GM23338 (cell line): ENCODE data around the gene GART. TPM values are rescaled to one million over a fixed set of nuclear protein-coding genes. Genes with fewer than 3 reads are reported as not detected.

Source experiments
- ATAC-seq: fragments of 200-7000 bp; cut with Tn5 transposase; 3 replicates; pipeline ENCODE4 v1.9.1; 2020
- DNase-seq: peaks from one replicate; pipeline ENCODE4 v3.0.0-alpha.2; 2015; ENCODE audit warnings: low spot score
- H2AFZ ChIP-seq: fragments of 200-600 bp; sonication (generic); 2 replicates; pipeline ENCODE4 v1.8.0; 2016; ENCODE audit warnings: antibody characterized with exemption, mild to moderate bottlenecking, moderate library complexity
- H3F3A ChIP-seq: fragments of 200-600 bp; sonication (generic); replicated peaks from 2 replicates; pipeline ENCODE4 v1.8.0; 2017; ENCODE audit warnings: antibody characterized with exemption, mixed run types, low read depth
- H3K27ac ChIP-seq: fragments of 200-600 bp; sonication (generic); 2 replicates; pipeline ENCODE4 v1.6.1; 2016; ENCODE audit warnings: low read depth
- H3K27me3 ChIP-seq: fragments of 200-600 bp; sonication (generic); 2 replicates; pipeline ENCODE4 v1.8.0; 2016; ENCODE audit warnings: mild to moderate bottlenecking, mixed run types, moderate library complexity; ENCODE audit not compliant: insufficient read depth
- H3K36me3 ChIP-seq: fragments of 200-600 bp; sonication (generic); 2 replicates; pipeline ENCODE4 v1.8.0; 2016; ENCODE audit warnings: mild to moderate bottlenecking; ENCODE audit not compliant: insufficient read depth
- H3K4me1 ChIP-seq: fragments of 200-600 bp; sonication (generic); 2 replicates; pipeline ENCODE4 v1.8.0; 2016; ENCODE audit warnings: mild to moderate bottlenecking, moderate library complexity; ENCODE audit not compliant: insufficient read depth
- H3K4me2 ChIP-seq: fragments of 200-600 bp; sonication (generic); 2 replicates; pipeline ENCODE4 v1.7.1; 2017; ENCODE audit warnings: mixed run types
- H3K4me3 ChIP-seq: fragments of 200-600 bp; sonication (generic); 2 replicates; pipeline ENCODE4 v1.6.1; 2016; ENCODE audit warnings: mixed run types
- H3K79me2 ChIP-seq: fragments of 200-600 bp; sonication (generic); replicated peaks from 2 replicates; pipeline ENCODE4 v1.8.0; 2017; ENCODE audit warnings: mild to moderate bottlenecking; ENCODE audit not compliant: insufficient read depth
- H3K9me2 ChIP-seq: fragments of 200-600 bp; sonication (generic); 2 replicates; pipeline ENCODE4 v1.8.0; 2017; ENCODE audit not compliant: insufficient read depth
- H4K20me1 ChIP-seq: fragments of 200-600 bp; sonication (generic); replicated peaks from 2 replicates; pipeline ENCODE4 v1.8.0; 2017; ENCODE audit warnings: mild to moderate bottlenecking; ENCODE audit not compliant: insufficient read depth
- H3K27ac Mint-ChIP-seq: 2 replicates; pipeline ENCODE4 v1.8.0; 2020; ENCODE audit warnings: inconsistent platforms, mild to moderate bottlenecking, moderate library complexity, mixed read lengths
- H3K27me3 Mint-ChIP-seq: 3 replicates; pipeline ENCODE4 v1.8.0; 2022; ENCODE audit warnings: low read depth, mild to moderate bottlenecking, moderate library complexity, mixed read lengths, inconsistent platforms; ENCODE audit not compliant: insufficient read depth, poor library complexity
- H3K36me3 Mint-ChIP-seq: 3 replicates; pipeline ENCODE4 v1.8.0; 2021; ENCODE audit warnings: low read depth, mild to moderate bottlenecking, inconsistent platforms, moderate library complexity, mixed read lengths
- H3K4me1 Mint-ChIP-seq: 3 replicates; pipeline ENCODE4 v1.8.0; 2020; ENCODE audit warnings: mild to moderate bottlenecking, inconsistent platforms, mixed read lengths
- H3K4me3 Mint-ChIP-seq: 3 replicates; pipeline ENCODE4 v1.8.0; 2021; ENCODE audit warnings: moderate library complexity, mild to moderate bottlenecking, inconsistent platforms, mixed read lengths
- H3K9me3 Mint-ChIP-seq: 3 replicates; pipeline ENCODE4 v1.8.0; 2020; ENCODE audit warnings: moderate library complexity, mild to moderate bottlenecking, inconsistent platforms, mixed read lengths
- CREB1 ChIP-seq: fragments of 250-450 bp; sonication (Bioruptor Pico); IDR thresholded peaks from 2 replicates; pipeline ENCODE4 v1.5.0; 2020; ENCODE audit warnings: low read depth, mild to moderate bottlenecking, moderate library complexity
- JUNB ChIP-seq: IDR thresholded peaks from one replicate; pipeline ENCODE4 v1.6.1; 2016; ENCODE audit warnings: antibody characterized with exemption; ENCODE audit not compliant: unreplicated experiment
- STAT1 ChIP-seq: IDR thresholded peaks from one replicate; pipeline ENCODE4 v1.6.1; 2016; ENCODE audit warnings: antibody characterized with exemption; ENCODE audit not compliant: unreplicated experiment
- ZNF114 ChIP-seq: fragments of 250-450 bp; sonication (Bioruptor Pico); IDR thresholded peaks from 2 replicates; pipeline ENCODE4 v1.5.0; 2020; ENCODE audit warnings: mild to moderate bottlenecking, moderate library complexity
- ZNF331 ChIP-seq: fragments of 250-450 bp; sonication (Bioruptor Pico); IDR thresholded peaks from 2 replicates; pipeline ENCODE4 v1.5.0; 2020; ENCODE audit warnings: low read depth, mild to moderate bottlenecking, moderate library complexity
- polyA plus RNA-seq: library from polyadenylated mRNA; unstranded; fragments of >200 nt; fragmentation: Nextera tagmentation; extraction: Ambion mirVana; gene quantifications from 2 replicates; pipeline ENCODE4 v1.2.1, GENCODE V29; 2016
- total RNA-seq: library from RNA; depleted of rRNA; stranded (reverse); fragments of >200 nt; shearing (Covaris generic); gene quantifications from 2 replicates; pipeline ENCODE4 v1.2.3, GENCODE V29; 2014
- TF ChIP-seq, protein P1 (sequence below): fragments of 250-450 bp; sonication (Bioruptor Pico); IDR thresholded peaks from 2 replicates; pipeline ENCODE4 v1.5.0; 2020; ENCODE audit warnings: mild to moderate bottlenecking, moderate library complexity
- TF ChIP-seq, protein P2 (sequence below): IDR thresholded peaks from 2 replicates; pipeline ENCODE4 v1.6.1; 2016; ENCODE audit warnings: antibody characterized with exemption
- TF ChIP-seq, protein P3 (sequence below), 2 experiments: fragments of 200-600 bp in 1 of 2; sonication (generic) in 1 of 2; conservative IDR thresholded peaks; 2 replicates each; pipeline versions ENCODE4 v1.5.1 to v1.6.1; 2016 to 2017; ENCODE audit warnings: antibody characterized with exemption in 2 of 2, low read depth in 2 of 2, mild to moderate bottlenecking in 2 of 2, moderate library complexity in 1 of 2

Gene GART
- total and polyA plus RNA-seq, 2 experiments from 2014 or later, result 87.6 to 224 TPM

DNA sequence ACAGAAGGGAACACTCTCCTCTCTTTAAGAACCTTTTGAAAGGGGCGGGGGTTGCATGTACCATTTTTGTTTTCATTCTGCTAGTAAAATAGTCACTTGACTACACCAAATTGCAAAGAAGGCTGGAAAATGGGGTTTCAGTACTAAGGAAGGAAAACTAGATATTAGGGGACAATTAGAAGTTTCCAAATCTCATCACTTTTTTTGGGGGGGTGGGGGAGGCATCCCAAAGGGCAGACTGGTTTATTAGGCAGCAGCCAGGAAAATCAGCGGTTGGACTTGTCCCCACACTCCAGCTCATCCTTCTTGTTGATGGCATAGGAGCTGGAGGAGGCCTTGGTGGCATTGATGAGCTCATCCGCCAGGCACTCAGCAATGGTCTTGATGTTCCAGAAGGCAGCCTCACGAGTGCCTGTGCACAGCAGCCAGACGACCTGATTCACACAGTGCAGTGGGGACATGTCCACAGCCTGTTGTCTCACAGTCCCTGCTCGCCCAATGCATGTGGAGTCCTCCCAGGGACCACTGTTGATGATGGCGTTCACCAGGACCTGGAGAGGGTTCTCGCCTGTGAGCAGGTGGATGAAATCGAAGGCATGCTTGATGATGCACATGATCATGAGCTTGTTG lies 60.5 kb downstream of the GART start:
- peaks cover 3% of the 10 kb centered on the region; the same call in 1 of the 3 replicates for H3K36me3 Mint-ChIP-seq
- Histone ChIP-seq H3K4me1 (peaks cover 8% of the 10 kb centered on the region; the same call in 1 of the 2 replicates), H3K36me3 (no peaks in the 10 kb centered on the region), H3K4me2 (no peak overlapping the region), H4K20me1 (peaks cover 4% of the 10 kb centered on the region; the same call in 1 of the 2 replicates), H2AFZ (no peak overlapping the region), H3K9me2 (no peaks in the 10 kb centered on the region), H3F3A (peaks cover 13% of the 10 kb centered on the region; the same call in 1 of the 2 replicates), H3K27me3 (peaks cover 4% of the 10 kb centered on the region; the same call in 1 of the 2 replicates), H3K27ac (no peak overlapping the region), H3K79me2 (peaks cover 17% of the 10 kb centered on the region), H3K4me3 (no peak overlapping the region)
- H3K9me3 Mint-ChIP-seq, result peaks cover 3% of the 10 kb centered on the region; the same call in 1 of the 3 replicates
- ATAC-seq (no peak), DNase-seq (no peak)
- TF ChIP-seq ZNF114 (CRISPR knock-in tag) (no peak), CREB1 (CRISPR knock-in tag) (no peak)
- TF ChIP-seq, protein P1, sequence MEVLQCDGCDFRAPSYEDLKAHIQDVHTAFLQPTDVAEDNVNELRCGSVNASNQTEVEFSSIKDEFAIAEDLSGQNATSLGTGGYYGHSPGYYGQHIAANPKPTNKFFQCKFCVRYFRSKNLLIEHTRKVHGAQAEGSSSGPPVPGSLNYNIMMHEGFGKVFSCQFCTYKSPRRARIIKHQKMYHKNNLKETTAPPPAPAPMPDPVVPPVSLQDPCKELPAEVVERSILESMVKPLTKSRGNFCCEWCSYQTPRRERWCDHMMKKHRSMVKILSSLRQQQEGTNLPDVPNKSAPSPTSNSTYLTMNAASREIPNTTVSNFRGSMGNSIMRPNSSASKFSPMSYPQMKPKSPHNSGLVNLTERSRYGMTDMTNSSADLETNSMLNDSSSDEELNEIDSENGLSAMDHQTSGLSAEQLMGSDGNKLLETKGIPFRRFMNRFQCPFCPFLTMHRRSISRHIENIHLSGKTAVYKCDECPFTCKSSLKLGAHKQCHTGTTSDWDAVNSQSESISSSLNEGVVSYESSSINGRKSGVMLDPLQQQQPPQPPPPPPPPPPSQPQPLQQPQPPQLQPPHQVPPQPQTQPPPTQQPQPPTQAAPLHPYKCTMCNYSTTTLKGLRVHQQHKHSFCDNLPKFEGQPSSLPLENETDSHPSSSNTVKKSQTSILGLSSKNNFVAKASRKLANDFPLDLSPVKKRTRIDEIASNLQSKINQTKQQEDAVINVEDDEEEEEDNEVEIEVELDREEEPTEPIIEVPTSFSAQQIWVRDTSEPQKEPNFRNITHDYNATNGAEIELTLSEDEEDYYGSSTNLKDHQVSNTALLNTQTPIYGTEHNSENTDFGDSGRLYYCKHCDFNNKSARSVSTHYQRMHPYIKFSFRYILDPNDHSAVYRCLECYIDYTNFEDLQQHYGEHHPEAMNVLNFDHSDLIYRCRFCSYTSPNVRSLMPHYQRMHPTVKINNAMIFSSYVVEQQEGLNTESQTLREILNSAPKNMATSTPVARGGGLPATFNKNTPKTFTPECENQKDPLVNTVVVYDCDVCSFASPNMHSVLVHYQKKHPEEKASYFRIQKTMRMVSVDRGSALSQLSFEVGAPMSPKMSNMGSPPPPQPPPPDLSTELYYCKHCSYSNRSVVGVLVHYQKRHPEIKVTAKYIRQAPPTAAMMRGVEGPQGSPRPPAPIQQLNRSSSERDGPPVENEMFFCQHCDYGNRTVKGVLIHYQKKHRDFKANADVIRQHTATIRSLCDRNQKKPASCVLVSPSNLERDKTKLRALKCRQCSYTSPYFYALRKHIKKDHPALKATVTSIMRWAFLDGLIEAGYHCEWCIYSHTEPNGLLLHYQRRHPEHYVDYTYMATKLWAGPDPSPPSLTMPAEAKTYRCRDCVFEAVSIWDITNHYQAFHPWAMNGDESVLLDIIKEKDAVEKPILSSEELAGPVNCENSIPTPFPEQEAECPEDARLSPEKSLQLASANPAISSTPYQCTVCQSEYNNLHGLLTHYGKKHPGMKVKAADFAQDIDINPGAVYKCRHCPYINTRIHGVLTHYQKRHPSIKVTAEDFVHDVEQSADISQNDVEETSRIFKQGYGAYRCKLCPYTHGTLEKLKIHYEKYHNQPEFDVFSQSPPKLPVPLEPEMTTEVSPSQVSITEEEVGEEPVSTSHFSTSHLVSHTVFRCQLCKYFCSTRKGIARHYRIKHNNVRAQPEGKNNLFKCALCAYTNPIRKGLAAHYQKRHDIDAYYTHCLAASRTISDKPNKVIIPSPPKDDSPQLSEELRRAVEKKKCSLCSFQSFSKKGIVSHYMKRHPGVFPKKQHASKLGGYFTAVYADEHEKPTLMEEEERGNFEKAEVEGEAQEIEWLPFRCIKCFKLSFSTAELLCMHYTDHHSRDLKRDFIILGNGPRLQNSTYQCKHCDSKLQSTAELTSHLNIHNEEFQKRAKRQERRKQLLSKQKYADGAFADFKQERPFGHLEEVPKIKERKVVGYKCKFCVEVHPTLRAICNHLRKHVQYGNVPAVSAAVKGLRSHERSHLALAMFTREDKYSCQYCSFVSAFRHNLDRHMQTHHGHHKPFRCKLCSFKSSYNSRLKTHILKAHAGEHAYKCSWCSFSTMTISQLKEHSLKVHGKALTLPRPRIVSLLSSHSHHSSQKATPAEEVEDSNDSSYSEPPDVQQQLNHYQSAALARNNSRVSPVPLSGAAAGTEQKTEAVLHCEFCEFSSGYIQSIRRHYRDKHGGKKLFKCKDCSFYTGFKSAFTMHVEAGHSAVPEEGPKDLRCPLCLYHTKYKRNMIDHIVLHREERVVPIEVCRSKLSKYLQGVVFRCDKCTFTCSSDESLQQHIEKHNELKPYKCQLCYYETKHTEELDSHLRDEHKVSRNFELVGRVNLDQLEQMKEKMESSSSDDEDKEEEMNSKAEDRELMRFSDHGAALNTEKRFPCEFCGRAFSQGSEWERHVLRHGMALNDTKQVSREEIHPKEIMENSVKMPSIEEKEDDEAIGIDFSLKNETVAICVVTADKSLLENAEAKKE (CRISPR knock-in tag), result no peak
- H3K27me3 Mint-ChIP-seq, result peaks cover 14% of the 10 kb centered on the region
- H3K4me3 Mint-ChIP-seq, result peak overlapping the region; percentile 92
- peaks cover 8% of the 10 kb centered on the region for H3K4me1 Mint-ChIP-seq
- no peak overlapping the region for H3K27ac Mint-ChIP-seq

DNA sequence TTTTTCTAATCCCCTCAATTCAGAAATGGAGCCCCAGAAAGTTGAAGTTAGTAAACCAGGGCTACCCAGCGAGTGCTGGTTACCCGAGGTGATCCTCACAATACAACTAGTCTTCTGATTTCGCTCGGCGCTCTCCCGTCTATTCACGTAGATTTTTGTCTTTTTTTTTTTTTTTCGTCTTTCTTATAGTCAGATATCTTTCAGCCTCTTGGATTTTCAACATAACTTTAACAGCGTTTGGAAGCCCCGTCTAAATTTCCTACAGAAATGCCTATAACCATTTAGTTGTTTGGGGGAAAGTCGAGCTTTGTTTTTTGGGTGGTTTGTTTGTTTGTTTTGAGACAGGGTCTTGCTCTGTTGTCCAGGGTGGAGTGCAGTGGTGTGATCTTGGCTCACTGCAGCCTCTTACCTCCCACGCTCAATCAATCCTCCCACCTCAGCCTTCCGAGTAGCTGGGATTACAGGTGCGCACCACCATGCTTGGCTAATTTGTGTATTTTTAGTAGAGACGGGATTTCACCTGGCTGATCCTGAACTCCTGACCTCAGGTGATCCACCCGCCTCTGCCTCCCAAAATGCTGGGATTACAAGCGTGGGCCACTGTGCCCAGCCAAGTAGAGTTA lies 61.3 kb downstream of the GART start:
- Histone ChIP-seq H3K4me1 (peaks cover 8% of the 10 kb centered on the region; the same call in 1 of the 2 replicates), H4K20me1 (peaks cover 4% of the 10 kb centered on the region; the same call in 1 of the 2 replicates), H3F3A (peaks cover 13% of the 10 kb centered on the region; the same call in 1 of the 2 replicates), H2AFZ (peak overlapping the region; percentile 57), H3K4me2 (peak overlapping the region; percentile 73), H3K79me2 (peaks cover 26% of the 10 kb centered on the region), H3K9me2 (no peaks in the 10 kb centered on the region), H3K4me3 (peak overlapping the region; percentile 98), H3K36me3 (no peaks in the 10 kb centered on the region), H3K27me3 (peaks cover 4% of the 10 kb centered on the region; the same call in 1 of the 2 replicates), H3K27ac (peak overlapping the region; percentile 35; the same call in 1 of the 2 replicates)
- no peak for DNase-seq
- ATAC-seq, result no peak
- H3K27ac Mint-ChIP-seq, result peak overlapping the region; percentile 93
- H3K4me1 Mint-ChIP-seq, result peaks cover 8% of the 10 kb centered on the region
- H3K4me3 Mint-ChIP-seq, result peak overlapping the region; percentile 92
- H3K27me3 Mint-ChIP-seq, result peaks cover 14% of the 10 kb centered on the region
- peaks cover 3% of the 10 kb centered on the region; the same call in 1 of the 3 replicates for H3K9me3 Mint-ChIP-seq
- H3K36me3 Mint-ChIP-seq, result peaks cover 3% of the 10 kb centered on the region; the same call in 1 of the 3 replicates
- TF ChIP-seq CREB1 (CRISPR knock-in tag) (no peak), STAT1 (no peak), ZNF331 (CRISPR knock-in tag) (no peak), JUNB (no peak)
- TF ChIP-seq, protein P2, sequence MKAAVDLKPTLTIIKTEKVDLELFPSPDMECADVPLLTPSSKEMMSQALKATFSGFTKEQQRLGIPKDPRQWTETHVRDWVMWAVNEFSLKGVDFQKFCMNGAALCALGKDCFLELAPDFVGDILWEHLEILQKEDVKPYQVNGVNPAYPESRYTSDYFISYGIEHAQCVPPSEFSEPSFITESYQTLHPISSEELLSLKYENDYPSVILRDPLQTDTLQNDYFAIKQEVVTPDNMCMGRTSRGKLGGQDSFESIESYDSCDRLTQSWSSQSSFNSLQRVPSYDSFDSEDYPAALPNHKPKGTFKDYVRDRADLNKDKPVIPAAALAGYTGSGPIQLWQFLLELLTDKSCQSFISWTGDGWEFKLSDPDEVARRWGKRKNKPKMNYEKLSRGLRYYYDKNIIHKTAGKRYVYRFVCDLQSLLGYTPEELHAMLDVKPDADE, result no peak
- TF ChIP-seq, protein P3, sequence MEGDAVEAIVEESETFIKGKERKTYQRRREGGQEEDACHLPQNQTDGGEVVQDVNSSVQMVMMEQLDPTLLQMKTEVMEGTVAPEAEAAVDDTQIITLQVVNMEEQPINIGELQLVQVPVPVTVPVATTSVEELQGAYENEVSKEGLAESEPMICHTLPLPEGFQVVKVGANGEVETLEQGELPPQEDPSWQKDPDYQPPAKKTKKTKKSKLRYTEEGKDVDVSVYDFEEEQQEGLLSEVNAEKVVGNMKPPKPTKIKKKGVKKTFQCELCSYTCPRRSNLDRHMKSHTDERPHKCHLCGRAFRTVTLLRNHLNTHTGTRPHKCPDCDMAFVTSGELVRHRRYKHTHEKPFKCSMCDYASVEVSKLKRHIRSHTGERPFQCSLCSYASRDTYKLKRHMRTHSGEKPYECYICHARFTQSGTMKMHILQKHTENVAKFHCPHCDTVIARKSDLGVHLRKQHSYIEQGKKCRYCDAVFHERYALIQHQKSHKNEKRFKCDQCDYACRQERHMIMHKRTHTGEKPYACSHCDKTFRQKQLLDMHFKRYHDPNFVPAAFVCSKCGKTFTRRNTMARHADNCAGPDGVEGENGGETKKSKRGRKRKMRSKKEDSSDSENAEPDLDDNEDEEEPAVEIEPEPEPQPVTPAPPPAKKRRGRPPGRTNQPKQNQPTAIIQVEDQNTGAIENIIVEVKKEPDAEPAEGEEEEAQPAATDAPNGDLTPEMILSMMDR (conservative IDR thresholded peaks at IDR 0.05; ENCODE audit: low read depth in 2 of 2), result no peak
